ENCODE measurements around the gene LRCH4. TPM values are rescaled to one million over a fixed set of nuclear protein-coding genes. Genes with fewer than 3 reads are reported as not detected.
A peak's percentile ranks its signal among the peaks of the same experiment; 100 is the strongest.

Gene LRCH4
- total and polyA plus RNA-seq, 9 of the 15 experiments (the other 6 are each of a cell fraction or from before 2014, with no cell fraction given) = 0.06 to 63.3 (median 15.0) TPM

- peak; percentile 19; the same call in 1 of the 2 replicates for TF ChIP-seq REST (IDR thresholded peaks at IDR 0.05; ENCODE audit: borderline replicate concordance)
- no peak for TF ChIP-seq REST (CRISPR knock-in tag; IDR thresholded peaks at IDR 0.05; ENCODE audit: low read depth)
- 0 out of 2 replicates have a peak, but pooled peaks have one; percentile 28 for TF ChIP-seq BACH1 (tag; IDR thresholded peaks at IDR 0.05)
- TF ChIP-seq ATF6 (CRISPR knock-in tag; IDR thresholded peaks at IDR 0.05) = no peak
- peak; percentile 15; the same call in 1 of the 2 replicates for TF ChIP-seq ZEB2 (IDR thresholded peaks at IDR 0.05)
- TF ChIP-seq AFF4 (CRISPR knock-in tag; IDR thresholded peaks at IDR 0.05) = no peak
These were observed 41.0 kb downstream of the LRCH4 start (continued) for GRCh38 chr7:100544967-100545359.

Measured in K562 (cell line).